GM19372 (cell line): ENCODE results near the gene PIWIL1.

Experiments used
- ATAC-seq: cut with Tn5 transposase; IDR thresholded peaks from one replicate; pipeline ENCODE4 v1.9.1; 2021; ENCODE audit warnings: mild to moderate bottlenecking, low read depth, moderate library complexity; ENCODE audit not compliant: unreplicated experiment

PIWIL1 gene

GRCh38 chr12:130369816-130370215 lies 32.1 kb downstream of the PIWIL1 start:
- no peak for ATAC-seq

GRCh38 chr12:130371296-130371695 lies 33.6 kb downstream of the PIWIL1 start:
- no peak for ATAC-seq

GRCh38 chr12:130372936-130373335 lies 35.2 kb downstream of the PIWIL1 start:
- ATAC-seq: no peak

GRCh38 chr12:130374083-130374482 lies 36.4 kb downstream of the PIWIL1 start:
- no peak for ATAC-seq

- no peak for ATAC-seq
These were observed 37.9 kb downstream of the PIWIL1 start for GRCh38 chr12:130375296-130376287.

- no peak for ATAC-seq
These were observed 45.1 kb downstream of the PIWIL1 start for GRCh38 chr12:130382818-130383217.

GRCh38 chr12:130384234-130384633 lies 46.5 kb downstream of the PIWIL1 start:
- no peak for ATAC-seq

GRCh38 chr12:130385193-130385592 lies 47.5 kb downstream of the PIWIL1 start:
- ATAC-seq: no peak

- no peak for ATAC-seq
These were observed 53.5 kb downstream of the PIWIL1 start for GRCh38 chr12:130391186-130391585.

GRCh38 chr12:130394906-130395305 lies 57.2 kb downstream of the PIWIL1 start:
- no peak for ATAC-seq

GRCh38 chr12:130396667-130397066 lies 59.0 kb downstream of the PIWIL1 start:
- no peak for ATAC-seq

GRCh38 chr12:130398100-130398848 lies 60.6 kb downstream of the PIWIL1 start:
- ATAC-seq: no peak

- no peak for ATAC-seq
These were observed 64.0 kb downstream of the PIWIL1 start for GRCh38 chr12:130401703-130402102.

GRCh38 chr12:130405332-130405731 lies 67.6 kb downstream of the PIWIL1 start:
- ATAC-seq: no peak

GRCh38 chr12:130412384-130412783 lies 74.7 kb downstream of the PIWIL1 start:
- no peak for ATAC-seq

GRCh38 chr12:130413909-130414308 lies 76.2 kb downstream of the PIWIL1 start:
- ATAC-seq: no peak

GRCh38 chr12:130414381-130414780 lies 76.7 kb downstream of the PIWIL1 start:
- no peak for ATAC-seq

GRCh38 chr12:130418251-130418650 lies 80.6 kb downstream of the PIWIL1 start:
- no peak for ATAC-seq

GRCh38 chr12:130419116-130419515 lies 81.4 kb downstream of the PIWIL1 start:
- no peak for ATAC-seq

- ATAC-seq: no peak
These were observed 82.4 kb downstream of the PIWIL1 start for GRCh38 chr12:130420071-130420470.

- ATAC-seq: no peak
These were observed 84.2 kb downstream of the PIWIL1 start for GRCh38 chr12:130421896-130422295.
